ENCODE measurements around the gene PSEN1. TPM values are rescaled to one million over a fixed set of nuclear protein-coding genes. Genes with fewer than 3 reads are reported as not detected.

The PSEN1 gene
- total RNA-seq, 1 experiment from 2014 or later: 26.9 TPM

DNA sequence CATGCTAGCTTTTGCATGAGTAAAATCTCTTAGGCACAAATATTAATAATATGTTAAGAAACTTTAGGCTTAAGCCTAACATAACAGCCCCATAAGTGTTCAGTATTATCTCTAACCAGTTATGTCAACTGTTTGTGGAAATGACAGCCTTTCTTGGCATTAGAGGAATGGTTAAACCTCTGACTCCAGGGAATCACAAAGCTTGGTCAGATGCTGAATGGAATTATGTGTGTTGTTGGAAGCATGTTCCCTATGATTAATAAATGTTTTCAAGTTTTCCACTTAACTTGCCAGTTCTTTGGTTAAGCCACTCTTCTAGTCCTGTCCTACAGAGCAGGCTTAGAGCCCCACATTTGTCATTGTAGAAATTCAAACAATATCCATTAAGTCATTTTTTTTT is 17.0 kb downstream of the PSEN1 start (continued):
- TF ChIP-seq, protein P1, sequence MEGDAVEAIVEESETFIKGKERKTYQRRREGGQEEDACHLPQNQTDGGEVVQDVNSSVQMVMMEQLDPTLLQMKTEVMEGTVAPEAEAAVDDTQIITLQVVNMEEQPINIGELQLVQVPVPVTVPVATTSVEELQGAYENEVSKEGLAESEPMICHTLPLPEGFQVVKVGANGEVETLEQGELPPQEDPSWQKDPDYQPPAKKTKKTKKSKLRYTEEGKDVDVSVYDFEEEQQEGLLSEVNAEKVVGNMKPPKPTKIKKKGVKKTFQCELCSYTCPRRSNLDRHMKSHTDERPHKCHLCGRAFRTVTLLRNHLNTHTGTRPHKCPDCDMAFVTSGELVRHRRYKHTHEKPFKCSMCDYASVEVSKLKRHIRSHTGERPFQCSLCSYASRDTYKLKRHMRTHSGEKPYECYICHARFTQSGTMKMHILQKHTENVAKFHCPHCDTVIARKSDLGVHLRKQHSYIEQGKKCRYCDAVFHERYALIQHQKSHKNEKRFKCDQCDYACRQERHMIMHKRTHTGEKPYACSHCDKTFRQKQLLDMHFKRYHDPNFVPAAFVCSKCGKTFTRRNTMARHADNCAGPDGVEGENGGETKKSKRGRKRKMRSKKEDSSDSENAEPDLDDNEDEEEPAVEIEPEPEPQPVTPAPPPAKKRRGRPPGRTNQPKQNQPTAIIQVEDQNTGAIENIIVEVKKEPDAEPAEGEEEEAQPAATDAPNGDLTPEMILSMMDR (IDR thresholded peaks at IDR 0.05 in 2 of 3, conservative IDR thresholded peaks at IDR 0.05 in 1 of 3; ENCODE audit: borderline replicate concordance in 1 of 3, insufficient read depth in 1 of 3, low read depth in 2 of 3, low read length in 2 of 3): no peak
- TF ChIP-seq FOSL1 (IDR thresholded peaks at IDR 0.05; ENCODE audit: low read depth): no peak
- TF ChIP-seq, protein P2, sequence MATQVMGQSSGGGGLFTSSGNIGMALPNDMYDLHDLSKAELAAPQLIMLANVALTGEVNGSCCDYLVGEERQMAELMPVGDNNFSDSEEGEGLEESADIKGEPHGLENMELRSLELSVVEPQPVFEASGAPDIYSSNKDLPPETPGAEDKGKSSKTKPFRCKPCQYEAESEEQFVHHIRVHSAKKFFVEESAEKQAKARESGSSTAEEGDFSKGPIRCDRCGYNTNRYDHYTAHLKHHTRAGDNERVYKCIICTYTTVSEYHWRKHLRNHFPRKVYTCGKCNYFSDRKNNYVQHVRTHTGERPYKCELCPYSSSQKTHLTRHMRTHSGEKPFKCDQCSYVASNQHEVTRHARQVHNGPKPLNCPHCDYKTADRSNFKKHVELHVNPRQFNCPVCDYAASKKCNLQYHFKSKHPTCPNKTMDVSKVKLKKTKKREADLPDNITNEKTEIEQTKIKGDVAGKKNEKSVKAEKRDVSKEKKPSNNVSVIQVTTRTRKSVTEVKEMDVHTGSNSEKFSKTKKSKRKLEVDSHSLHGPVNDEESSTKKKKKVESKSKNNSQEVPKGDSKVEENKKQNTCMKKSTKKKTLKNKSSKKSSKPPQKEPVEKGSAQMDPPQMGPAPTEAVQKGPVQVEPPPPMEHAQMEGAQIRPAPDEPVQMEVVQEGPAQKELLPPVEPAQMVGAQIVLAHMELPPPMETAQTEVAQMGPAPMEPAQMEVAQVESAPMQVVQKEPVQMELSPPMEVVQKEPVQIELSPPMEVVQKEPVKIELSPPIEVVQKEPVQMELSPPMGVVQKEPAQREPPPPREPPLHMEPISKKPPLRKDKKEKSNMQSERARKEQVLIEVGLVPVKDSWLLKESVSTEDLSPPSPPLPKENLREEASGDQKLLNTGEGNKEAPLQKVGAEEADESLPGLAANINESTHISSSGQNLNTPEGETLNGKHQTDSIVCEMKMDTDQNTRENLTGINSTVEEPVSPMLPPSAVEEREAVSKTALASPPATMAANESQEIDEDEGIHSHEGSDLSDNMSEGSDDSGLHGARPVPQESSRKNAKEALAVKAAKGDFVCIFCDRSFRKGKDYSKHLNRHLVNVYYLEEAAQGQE (IDR thresholded peaks at IDR 0.05; ENCODE audit: low read depth): no peak
- TF ChIP-seq CEBPB (IDR thresholded peaks at IDR 0.05; ENCODE audit: low read depth): no peak
- TF ChIP-seq EZH2 (IDR thresholded peaks at IDR 0.05): no peak

DNA sequence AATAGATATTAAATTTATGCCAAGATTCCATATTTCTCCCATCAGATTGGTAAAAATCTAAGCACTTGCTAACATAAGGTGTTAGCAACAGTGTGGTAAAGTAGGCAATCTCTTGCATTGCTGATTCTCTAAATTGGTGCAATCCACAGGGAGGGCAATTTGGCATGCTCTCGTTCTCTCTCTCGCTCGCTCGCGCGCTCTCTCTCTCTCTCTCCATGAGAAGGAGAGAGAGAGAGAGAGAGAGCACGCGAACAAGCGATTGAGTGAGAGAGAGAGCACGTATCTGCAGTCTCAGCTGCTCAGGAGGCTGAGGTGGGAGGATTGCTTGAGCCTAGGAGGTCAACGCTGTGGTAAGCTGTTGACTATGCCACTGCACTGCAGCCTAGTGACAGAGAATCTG is 25.9 kb downstream of the PSEN1 start:
- H3K27ac ChIP-seq (ENCODE audit: low read depth, low read length): no peak overlapping the region
- no TSS peak for BruUV-seq (replicated peaks)
- H3K4me1 ChIP-seq (ENCODE audit: control insufficient read depth in 1 of 2, insufficient read depth in 2 of 2, low read length in 2 of 2): no peaks in the 10 kb centered on the region
- no peak overlapping the region for H2AFZ ChIP-seq (ENCODE audit: low read depth, low read length, poor library complexity, severe bottlenecking)
- DNase-seq (ENCODE audit: low read depth, low spot score) (no peak), ATAC-seq (no peak)
- intact Hi-C loops (cut with micrococcal nuclease): no loop called here
- H4K20me1 ChIP-seq (ENCODE audit: insufficient read depth): no peaks in the 10 kb centered on the region
- RAD21 ChIA-PET (ENCODE audit: low non-redundant PET in 1 of 2, low total read pairs in 2 of 2, uncharacterized antibody in 2 of 2, unreplicated experiment in 2 of 2): no interaction called here
- H3K4me2 ChIP-seq (ENCODE audit: low read length): no peak overlapping the region
- H3K36me3 ChIP-seq (ENCODE audit: control insufficient read depth in 1 of 2, insufficient read depth in 2 of 2, low read length in 2 of 2): peaks cover 5 to 7% of the 10 kb centered on the region in 2 experiments
- no peaks in the 10 kb centered on the region for H3K9me2 ChIP-seq (ENCODE audit: insufficient read depth)
- H3K9ac ChIP-seq (ENCODE audit: low read length): no peak overlapping the region
- no peaks in the 10 kb centered on the region for H3K9me3 ChIP-seq (ENCODE audit: control insufficient read depth in 1 of 2, insufficient read depth in 1 of 2, low read depth in 1 of 2, low read length in 2 of 2)
- H3K79me2 ChIP-seq (ENCODE audit: insufficient read depth, low read length): no peaks in the 10 kb centered on the region
- CTCF ChIA-PET: no interaction called here
- no peaks in the 10 kb centered on the region for H3K27me3 ChIP-seq (ENCODE audit: insufficient read depth, low read length)
- no peak overlapping the region for H3K4me3 ChIP-seq (replicated peaks in 1 of 2; ENCODE audit: low read depth in 1 of 2, low read length in 2 of 2)
- POLR2A ChIA-PET: no interaction called here
- TF ChIP-seq, protein P2 (IDR thresholded peaks at IDR 0.05; ENCODE audit: low read depth): no peak
- TF ChIP-seq, protein P3, sequence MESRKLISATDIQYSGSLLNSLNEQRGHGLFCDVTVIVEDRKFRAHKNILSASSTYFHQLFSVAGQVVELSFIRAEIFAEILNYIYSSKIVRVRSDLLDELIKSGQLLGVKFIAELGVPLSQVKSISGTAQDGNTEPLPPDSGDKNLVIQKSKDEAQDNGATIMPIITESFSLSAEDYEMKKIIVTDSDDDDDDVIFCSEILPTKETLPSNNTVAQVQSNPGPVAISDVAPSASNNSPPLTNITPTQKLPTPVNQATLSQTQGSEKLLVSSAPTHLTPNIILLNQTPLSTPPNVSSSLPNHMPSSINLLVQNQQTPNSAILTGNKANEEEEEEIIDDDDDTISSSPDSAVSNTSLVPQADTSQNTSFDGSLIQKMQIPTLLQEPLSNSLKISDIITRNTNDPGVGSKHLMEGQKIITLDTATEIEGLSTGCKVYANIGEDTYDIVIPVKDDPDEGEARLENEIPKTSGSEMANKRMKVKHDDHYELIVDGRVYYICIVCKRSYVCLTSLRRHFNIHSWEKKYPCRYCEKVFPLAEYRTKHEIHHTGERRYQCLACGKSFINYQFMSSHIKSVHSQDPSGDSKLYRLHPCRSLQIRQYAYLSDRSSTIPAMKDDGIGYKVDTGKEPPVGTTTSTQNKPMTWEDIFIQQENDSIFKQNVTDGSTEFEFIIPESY (IDR thresholded peaks at IDR 0.05; ENCODE audit: extremely low read depth, insufficient replicate concordance, low read length): no peak
- TF ChIP-seq POLR2A (IDR thresholded peaks at IDR 0.05; ENCODE audit: borderline replicate concordance, extremely low read depth, insufficient read depth, insufficient read length) (no peak), CEBPB (IDR thresholded peaks at IDR 0.05; ENCODE audit: low read depth) (no peak), EZH2phosphoT487 (IDR thresholded peaks at IDR 0.05; ENCODE audit: borderline replicate concordance) (no peak), ZNF274 (IDR thresholded peaks at IDR 0.05; ENCODE audit: low read depth, low read length) (no peak), POLR2AphosphoS5 (IDR thresholded peaks at IDR 0.05; ENCODE audit: low read depth, low read length) (no peak), EGR1 (IDR thresholded peaks at IDR 0.05; ENCODE audit: low read depth) (no peak), ELF1 (IDR thresholded peaks at IDR 0.05; ENCODE audit: borderline replicate concordance, low read depth) (no peak), ZFX (IDR thresholded peaks at IDR 0.05) (no peak)
- TF ChIP-seq, protein P4, sequence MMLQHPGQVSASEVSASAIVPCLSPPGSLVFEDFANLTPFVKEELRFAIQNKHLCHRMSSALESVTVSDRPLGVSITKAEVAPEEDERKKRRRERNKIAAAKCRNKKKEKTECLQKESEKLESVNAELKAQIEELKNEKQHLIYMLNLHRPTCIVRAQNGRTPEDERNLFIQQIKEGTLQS (IDR thresholded peaks at IDR 0.05): no peak

Data from HCT116 (cell line).